Ovary (tissue), 3 donors: Measurements from ENCODE around the gene ARHGEF19.

Experiments used
- CTCF ChIP-seq, 3 donors: fragments of 450-650 bp in 2 of 3; fragments of 200-600 bp in 1 of 3; IDR thresholded peaks; one replicate each; pipeline versions ENCODE4 v1.5.1 to v1.8.0; 2016 to 2022; ENCODE audit warnings: antibody characterized with exemption in 3 of 3, mild to moderate bottlenecking in 1 of 3
- EP300 ChIP-seq: sonication (generic); formaldehyde crosslinking; IDR thresholded peaks from one replicate; pipeline ENCODE4 v1.6.1; 2017; ENCODE audit warnings: antibody characterized with exemption
- POLR2A ChIP-seq: fragments of 450-650 bp; IDR thresholded peaks from one replicate; pipeline ENCODE4 v1.6.1; 2017; ENCODE audit warnings: antibody characterized with exemption, mild to moderate bottlenecking, moderate library complexity
- donor health status: DM: no; HTN: no; CAD: no.

- no peak for TF ChIP-seq POLR2A
- TF ChIP-seq CTCF (IDR thresholded peaks at IDR 0.05), result no peak
- no peak for TF ChIP-seq EP300
These were observed 33.6 kb downstream of the ARHGEF19 start for GRCh38 chr1:16178596-16179497.
